Lower leg skin (tissue), 3 donors: ENCODE results near the gene SPATA31C1.

Experiments used
- CTCF ChIP-seq, 3 donors: fragments of 450-650 bp; IDR thresholded peaks; one replicate each; pipeline ENCODE4 v1.5.1; 2016; ENCODE audit warnings: antibody characterized with exemption in 3 of 3, mild to moderate bottlenecking in 3 of 3, moderate library complexity in 2 of 3
- POLR2A ChIP-seq, 2 donors: fragments of 450-650 bp; IDR thresholded peaks; one replicate each; pipeline ENCODE4 v1.6.1; 2016 to 2017; ENCODE audit warnings: antibody characterized with exemption in 2 of 2, mild to moderate bottlenecking in 1 of 2, moderate library complexity in 1 of 2

GRCh38 chr9:87910821-87911220 is 6.9 kb upstream of the SPATA31C1 start:
- no peak for TF ChIP-seq CTCF (IDR thresholded peaks at IDR 0.05)
- TF ChIP-seq POLR2A (IDR thresholded peaks at IDR 0.05), result no peak
